Stimulated activated CD4-positive, alpha-beta T cell treated with anti-CD3 and anti-CD28 coated beads, TNF-alpha, amount 100 ng/mL, for 48 hours (primary cell): ENCODE measurements around the gene LMX1A.

Experiments used
- DNase-seq, 3 donors: peaks; one replicate each; pipeline ENCODE4 v3.0.0-alpha.2; 2020; ENCODE audit warnings: low read depth in 3 of 3

LMX1A gene

DNA sequence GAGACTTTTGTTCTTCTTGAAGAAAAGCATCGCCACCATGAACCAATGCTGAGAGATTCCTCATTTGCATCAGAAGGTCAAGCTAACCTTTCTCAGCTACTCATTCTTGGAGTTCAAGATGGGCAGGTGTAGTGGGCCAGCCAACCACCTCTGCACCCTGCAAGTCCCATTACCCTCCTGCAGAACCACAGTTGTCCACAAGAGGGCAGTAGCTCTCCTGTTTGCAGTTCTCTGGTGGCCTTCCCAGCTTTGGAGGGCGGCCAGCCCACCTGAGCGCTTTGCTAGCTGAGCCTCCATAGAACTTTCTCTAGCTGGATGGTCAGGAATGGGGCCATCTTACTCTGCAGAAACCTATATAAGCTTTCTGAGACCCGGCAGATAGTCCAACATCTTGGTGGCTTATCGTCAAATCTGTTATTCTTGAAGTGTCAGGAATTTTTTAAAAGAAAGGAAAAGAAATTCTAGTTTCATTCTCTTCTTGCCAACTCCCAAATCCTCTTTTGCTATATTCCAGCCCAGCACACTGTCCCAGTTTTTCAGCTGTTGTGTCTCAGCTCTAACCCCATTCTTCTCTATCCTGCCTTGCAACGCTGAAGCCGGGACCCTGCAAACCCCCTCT, 11.0 kb upstream of the LMX1A start:
- peak; percentile 54 to 62 (median 54) for DNase-seq

GRCh38 chr1:165365341-165365740, 8.8 kb upstream of the LMX1A start:
- no peak for DNase-seq

GRCh38 chr1:165364568-165365133, 8.1 kb upstream of the LMX1A start:
- DNase-seq, result no peak

DNA sequence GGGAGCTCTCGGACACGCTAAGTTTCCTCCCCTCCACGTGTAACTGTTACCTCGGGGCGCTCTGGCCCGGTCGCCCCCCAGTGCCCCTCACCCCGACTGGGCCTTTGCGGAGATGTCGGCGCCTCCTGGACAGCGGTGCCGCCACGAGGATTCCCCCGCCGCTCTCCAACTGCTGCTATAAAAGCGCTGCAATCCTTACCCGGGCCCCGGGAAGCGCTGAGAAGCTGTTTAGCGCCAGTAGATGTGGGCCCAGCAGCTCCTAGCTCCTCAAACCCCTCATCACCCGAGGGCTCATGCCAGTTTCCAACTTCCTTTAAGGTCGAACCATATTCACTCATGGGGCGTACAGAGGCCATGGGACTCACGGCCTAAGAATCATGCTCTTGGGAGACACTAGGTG, 361 bp upstream of the LMX1A start:
- no peak for DNase-seq

DNA sequence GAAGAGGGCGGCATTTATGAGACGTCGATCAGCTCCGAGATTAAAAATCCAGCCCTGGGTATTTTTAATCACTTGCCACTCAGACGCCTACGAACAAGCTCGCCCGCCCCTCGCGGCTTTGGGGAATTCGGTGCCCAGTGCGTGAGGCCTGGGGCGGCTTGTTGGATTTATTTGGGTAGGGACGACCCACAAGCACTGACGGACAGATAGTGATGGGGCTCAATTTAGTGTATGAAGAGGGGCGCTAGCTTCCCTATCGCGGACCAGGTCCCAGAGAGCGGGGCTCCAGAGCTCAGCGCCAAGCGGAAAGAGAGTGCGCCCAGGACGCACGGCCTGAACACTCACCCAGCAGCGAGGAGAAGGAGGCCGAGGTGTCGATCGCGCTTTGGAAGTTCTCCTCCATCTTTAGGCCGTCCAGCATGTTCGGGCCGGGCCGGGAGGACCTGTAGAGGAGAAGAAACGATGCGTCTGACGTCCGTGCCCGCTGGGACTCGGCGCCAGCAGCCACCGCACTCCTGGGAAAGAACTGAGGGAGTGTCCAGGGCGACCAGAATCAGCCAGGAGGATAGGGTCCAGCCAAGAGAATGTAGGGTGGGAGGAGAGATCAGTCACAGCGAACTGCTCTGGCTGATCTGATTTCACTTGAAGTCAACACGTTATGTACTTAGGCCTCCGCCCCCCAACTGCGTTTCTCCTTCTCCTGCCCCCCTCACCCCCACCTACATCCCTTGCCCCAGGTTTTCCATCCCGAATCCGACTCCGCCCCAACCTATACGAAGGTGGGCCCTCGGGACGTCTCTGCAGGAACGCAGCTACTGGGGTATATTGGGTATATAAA, 1.2 kb downstream of the LMX1A start:
- no peak for DNase-seq

GRCh38 chr1:165354739-165355138, 1.8 kb downstream of the LMX1A start:
- DNase-seq, result no peak

- DNase-seq, result no peak
These were observed 2.5 kb downstream of the LMX1A start for GRCh38 chr1:165353731-165354671.

DNA sequence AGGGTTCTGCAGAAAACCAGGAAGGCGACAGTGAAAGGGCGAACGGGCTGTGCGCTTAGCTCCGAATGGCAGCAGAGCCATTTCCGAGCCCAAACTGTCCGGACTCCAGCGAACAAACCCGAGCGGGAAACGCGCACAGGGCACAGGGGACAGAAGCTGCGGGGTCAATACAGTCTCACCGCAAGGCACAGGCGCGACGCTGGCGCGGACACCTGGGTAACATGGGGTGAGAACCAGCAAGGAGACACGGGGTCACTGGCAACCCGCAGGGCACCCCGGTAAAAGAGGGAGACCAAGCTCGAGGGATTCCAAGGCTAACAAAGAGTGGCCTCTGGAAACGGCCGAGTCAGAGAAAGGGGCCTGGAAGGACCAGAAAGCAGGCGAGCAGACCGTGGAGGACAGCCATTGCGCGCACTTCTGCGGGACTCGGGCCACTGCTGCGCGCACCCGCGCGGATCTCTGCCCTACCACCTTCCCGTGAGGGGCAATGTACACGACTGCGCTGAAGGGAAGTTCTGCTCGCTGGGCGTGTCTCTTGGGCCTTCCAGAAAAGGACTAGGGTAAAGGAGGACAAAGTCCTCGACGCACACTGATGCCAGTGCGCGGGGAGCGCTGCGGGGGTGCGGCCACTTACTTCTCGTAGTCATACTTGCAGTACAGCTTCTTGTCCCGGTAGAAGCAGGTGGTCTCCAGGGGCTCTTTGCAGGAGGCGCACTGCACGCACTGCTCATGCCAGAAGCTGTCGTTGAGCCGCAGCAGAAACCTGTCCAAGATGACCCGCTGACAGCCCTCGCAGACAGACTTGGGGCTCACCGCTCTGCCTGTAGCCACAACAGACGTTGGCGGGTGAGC, 3.8 kb downstream of the LMX1A start:
- no peak for DNase-seq

DNA sequence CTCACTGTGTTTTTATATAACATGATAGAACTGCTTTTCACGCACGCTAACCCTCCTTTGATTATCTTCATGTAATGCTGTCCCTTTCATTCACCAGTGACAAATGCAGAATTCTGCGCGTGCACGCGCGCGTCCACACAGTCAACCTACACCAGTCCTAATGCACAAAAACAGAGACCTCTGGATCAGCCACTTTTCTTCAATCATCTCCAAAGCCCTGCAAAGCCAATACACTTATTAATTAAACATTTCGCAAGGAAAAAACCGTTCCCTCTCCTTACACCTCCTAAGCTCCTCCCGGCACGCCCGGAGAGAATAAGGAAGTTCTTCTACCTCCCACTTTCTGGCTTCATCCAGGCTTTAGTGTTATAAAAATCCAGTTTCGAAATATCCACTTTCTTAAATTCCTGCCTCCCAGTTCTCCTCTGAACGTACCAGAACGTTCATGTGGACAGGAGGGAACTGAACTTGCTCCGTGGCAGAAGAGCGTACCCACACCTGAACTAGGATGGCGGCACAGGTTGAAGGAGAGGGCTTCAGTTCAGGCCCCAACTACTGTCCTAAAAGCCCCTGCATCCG, 4.6 kb downstream of the LMX1A start:
- no peak for DNase-seq

GRCh38 chr1:165350840-165351239, 5.7 kb downstream of the LMX1A start:
- no peak for DNase-seq

- no peak for DNase-seq
These were observed 11.0 kb downstream of the LMX1A start for GRCh38 chr1:165345502-165345901.

DNA sequence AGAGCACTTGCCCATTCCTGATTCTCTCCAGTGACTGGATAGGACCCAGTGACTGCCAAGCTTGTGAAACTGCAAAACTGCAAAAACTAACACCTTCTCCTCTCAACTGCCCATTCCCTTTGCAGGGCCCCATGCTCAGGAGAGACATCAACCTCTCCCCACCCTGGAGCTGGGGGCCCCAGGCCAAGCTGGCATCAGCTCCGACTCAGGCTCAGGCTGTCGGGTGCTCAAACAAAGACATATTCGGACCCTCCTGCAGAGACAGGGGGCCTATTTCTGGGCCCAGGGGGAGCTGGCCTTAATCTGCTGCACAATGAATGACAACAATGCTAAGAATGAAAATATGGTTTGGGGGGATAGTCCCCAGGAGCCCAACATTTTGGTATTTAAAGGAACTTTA, 11.8 kb downstream of the LMX1A start:
- no peak for DNase-seq

GRCh38 chr1:165344198-165344597, 12.3 kb downstream of the LMX1A start:
- DNase-seq, result no peak

DNA sequence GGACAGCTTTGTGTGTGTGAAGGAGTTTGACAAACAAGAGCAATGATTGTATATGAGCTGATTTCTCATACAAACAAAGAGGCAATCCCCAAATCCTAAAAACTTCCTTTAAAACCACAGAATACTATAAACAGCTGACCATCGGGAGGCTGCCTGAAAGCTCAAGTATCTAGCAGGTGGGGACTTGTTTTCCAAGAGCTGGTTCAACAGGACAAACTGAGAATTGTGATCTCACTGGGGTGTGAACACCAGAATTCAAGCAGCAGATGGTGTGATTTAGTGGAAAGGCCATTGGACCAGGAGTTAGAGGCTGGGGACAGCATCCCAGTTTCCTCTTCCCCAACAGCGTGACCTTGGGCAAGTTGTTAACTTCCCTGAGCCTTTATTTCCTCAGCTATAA, 13.9 kb downstream of the LMX1A start:
- no peak for DNase-seq

DNA sequence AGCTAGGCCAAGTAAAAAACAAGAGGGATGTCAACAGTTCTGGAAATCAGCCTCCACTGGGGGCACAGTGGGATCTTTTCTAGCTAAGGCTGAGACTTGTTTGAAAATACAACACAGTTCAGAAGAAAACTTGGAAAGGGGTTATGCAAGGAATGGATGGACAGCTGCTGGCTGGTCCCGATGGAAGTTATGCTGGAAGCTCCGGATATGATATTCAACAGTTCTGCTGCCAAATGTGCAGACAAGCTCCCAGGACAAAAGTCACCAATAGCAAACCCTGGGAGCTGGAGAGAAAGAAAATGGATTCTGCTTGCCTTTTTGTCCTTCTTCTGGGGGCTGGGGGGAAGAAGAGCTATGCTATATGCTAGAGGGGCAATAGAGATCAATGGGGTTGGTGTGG, 14.3 kb downstream of the LMX1A start:
- DNase-seq, result no peak

DNA sequence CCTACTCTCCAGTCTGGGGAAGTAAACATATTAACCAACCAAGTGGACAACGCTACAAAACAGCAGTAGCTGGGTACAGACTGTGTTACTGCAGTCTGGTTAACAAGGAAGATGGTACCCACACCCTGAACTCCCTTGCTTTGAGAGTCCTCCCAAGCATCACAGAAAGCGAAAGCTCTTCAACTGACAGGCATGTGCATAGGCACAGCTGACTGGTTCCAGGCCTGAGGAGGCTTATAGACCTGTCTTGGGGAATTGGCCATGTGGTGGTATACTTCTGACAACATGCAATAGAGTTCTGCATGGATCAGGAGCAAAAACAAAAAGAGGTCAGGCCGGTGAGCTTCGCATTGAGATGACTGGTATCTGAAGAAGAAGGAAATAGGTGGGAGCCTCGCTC, 17.4 kb downstream of the LMX1A start:
- DNase-seq, result no peak

GRCh38 chr1:165330483-165330882, 26.0 kb downstream of the LMX1A start:
- no peak for DNase-seq

DNA sequence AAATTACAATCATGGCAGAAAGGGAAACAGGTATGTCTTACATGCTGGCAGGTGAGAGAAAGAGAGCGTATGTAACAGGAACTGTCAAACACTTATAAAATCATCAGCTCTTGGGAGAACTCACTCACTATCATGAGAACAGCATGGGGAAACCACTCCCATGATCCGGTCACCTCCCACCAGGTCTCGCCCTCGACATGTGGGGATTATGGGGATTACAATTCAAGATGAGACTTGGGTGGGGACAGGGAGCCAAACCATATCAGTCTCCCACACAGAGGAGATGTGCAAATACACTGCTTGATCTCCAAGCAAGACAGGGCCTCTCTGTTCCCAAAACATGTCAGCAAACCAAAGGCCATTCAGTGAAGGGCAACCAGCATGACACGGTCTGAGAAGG, 27.4 kb downstream of the LMX1A start:
- DNase-seq, result no peak

DNA sequence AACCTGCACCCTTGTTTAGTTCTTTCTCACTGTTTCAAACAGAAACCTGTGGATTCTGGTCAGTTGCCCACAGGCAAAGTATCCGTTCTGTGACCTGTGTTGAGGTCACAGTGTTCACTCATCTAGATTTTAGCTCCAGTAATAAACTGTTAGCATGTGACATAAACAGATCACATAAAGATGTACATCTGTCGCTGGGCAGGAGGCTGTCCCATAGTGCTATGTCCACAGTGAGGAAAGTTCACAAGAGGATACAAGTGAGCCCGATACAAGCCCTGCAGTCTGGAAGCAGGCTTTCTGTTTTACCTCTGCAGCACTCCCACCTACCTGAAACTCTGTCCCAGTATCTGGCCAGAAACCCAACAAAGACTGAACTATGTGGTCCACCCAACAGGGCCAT, 28.4 kb downstream of the LMX1A start:
- DNase-seq, result no peak

DNA sequence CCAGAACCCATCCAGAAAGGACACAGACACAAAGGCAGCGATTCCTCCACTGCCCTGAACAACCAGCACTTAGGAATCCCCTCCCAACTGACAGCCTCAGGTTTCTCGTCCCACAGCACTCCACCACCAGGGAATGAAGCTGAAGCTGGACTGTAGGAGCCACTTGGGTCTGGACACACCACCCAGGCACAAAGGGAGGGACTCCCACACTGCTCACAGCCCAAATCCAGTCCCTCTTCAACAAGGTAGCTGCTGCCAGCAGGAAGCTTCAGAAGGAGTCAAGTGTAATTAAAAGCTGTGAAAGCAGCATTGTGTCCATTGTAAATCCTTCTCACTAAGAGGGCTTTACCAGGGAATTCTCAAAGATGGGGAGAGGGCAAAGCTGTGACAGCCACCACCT, 29.0 kb downstream of the LMX1A start:
- DNase-seq, result no peak
